GM18909 (cell line): ENCODE data around the gene HNRNPU.

Experiments
- ATAC-seq: cut with Tn5 transposase; IDR thresholded peaks from one replicate; pipeline ENCODE4 v1.9.1; 2021; ENCODE audit warnings: mild to moderate bottlenecking; ENCODE audit not compliant: unreplicated experiment, poor library complexity

HNRNPU gene

DNA sequence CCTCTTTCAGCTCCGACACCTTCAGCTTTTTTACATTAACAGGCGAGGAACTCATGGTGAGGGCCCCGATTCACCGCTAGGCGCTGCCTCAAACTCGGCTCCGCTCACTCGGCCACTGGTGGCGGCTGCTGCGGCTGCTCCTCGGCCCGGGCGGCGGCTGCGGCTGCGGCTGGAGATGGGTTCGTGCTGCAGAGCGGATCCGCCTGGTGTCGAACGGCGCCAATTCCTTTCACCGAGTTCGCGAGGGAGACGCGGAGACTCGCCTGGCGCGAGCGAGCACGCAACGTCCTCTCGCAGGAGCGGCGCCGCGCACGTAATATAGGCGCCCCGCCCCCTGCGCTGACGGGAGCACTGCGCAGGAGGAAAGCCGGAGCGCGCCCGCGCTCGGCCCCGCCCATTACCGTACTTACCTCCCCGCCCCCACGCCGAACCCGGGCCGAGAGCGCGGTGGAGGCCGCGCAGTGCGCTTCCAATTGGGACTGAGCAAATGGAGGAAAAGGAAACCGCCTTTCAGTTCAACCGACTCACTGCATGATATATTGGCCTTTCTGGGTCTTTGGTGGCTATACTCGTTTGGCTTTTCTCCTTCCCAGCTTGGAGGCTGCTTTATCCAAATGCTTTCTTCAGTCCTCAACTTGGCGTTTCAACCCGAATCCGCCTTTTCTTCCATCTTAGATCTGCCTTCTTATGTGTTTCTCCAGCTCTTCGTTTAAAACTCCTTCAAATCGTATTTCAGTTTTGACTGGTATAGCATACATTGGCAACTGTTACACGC lies at the start of gene HNRNPU:
HNRNPU (minus strand) TSS at position 291 of the 775 bp plus-strand sequence; CDS start at position 55, 236 bp downstream.
- peak; percentile 69 for ATAC-seq

GRCh38 chr1:244913806-244914205 lies 49.5 kb upstream of the HNRNPU start:
- no peak for ATAC-seq

GRCh38 chr1:244904119-244904518 lies 39.8 kb upstream of the HNRNPU start:
- no peak for ATAC-seq

DNA sequence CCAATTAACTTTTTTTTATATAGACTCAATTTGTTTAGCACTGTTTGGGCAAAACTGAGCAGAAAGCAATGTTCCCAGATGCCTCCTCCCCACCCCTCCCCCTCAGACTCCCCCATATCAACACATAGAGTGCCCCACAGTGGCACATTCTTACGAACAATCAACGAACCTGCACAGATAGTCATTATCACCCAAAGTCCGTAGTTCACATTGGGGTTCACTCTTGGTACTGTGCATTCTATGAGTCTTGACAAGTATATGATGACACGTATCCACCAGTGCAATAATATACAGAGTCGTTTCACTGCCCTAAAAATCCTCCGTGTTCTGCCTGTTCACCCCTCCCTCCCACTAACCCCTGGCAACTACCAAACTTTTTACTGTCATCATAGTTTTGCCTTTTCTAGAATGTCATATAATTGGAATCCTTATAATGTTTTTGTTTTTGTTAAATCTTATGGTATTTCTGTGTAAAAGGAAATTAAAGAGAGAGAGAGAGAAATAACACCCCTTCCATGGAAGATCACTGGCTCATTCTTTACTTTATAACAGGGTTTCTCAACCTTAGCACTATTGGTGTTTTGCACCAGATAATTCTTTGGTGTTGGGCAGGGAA lies 37.2 kb upstream of the HNRNPU start:
- no peak for ATAC-seq

- no peak for ATAC-seq
These were observed 33.3 kb upstream of the HNRNPU start for GRCh38 chr1:244897476-244898254.

GRCh38 chr1:244896550-244896949 lies 32.2 kb upstream of the HNRNPU start:
- no peak for ATAC-seq

DNA sequence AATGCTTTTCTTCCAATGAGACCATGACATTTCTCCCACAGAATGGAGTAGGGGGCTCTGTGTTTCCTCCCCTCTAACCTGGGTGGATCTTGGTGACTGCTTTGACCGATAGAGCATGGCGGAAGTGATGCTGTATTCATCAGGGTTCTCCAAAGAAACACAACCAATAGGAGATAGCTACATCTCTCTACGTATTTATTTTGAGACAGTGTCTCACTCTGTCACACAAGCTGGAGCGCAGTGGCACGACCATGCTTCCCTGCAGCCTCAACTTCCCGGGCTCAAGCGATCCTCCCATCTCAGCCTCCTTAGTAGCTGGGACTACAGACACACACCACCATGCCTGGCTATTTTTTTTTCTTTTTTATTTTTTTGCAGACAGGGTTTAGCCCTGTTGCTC lies 29.5 kb upstream of the HNRNPU start:
- ATAC-seq = no peak

DNA sequence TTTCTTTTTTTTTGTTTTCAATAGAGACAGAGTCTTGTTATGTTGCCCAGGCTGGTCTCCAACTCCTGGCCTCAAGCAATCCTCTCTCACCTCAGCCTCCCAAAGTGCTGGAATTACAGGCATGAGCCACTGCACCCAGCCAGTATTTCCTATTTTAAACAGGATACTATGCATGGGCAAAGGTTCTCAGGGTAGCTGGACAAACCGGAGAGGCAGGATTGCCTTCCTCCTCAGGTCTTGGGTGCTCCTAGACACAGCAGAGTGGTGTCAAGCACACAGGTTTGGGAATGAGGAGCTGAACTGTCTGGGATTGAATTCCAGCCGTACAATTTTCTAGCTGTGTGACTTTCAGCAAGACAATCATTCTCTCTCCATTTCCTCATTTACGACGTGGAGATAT lies 22.9 kb upstream of the HNRNPU start:
- no peak for ATAC-seq

- ATAC-seq = no peak
These were observed 17.4 kb upstream of the HNRNPU start for GRCh38 chr1:244881552-244882280.

DNA sequence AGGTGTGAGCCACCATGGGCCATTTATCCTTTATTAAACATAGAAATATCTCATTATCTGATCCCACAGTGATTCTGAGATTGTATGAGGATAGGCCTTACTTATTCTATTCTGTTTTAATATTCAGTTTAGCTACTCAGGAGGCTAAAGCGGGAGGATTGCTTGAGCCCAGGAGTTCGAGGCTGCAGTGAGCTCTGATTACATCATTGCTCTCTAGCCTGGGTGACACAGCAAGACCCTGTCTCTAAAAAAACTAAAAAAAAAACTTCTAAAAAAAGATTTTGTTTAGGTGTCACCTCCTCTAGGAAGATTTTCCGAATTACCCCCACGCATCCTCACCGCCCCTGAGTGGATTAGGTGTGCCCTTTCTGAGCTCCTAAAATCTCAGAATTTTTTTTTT lies 14.3 kb upstream of the HNRNPU start:
- ATAC-seq = no peak

- no peak for ATAC-seq
These were observed 12.0 kb upstream of the HNRNPU start for GRCh38 chr1:244876228-244876910.

- no peak for ATAC-seq
These were observed 10.7 kb upstream of the HNRNPU start for GRCh38 chr1:244874974-244875579.

DNA sequence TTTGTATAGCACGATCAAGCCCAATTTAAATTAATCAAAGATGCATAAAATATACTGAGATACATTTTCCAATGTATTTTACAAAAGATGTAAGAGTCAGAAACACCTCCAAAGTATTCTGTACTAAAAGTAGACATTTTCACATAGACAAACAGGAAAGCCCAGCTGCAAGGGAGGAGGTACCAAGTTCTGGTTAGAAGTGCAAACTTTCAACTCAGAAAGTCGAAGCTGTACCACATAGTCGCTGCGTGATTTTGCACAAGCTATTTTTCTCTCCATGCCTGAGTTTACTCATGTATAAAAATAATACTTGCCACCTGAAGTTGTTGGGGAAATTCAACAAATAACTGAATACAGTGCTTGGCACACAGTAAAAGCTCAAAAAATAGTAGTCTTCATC lies 5.6 kb upstream of the HNRNPU start:
- ATAC-seq = no peak

GRCh38 chr1:244869364-244869827 lies 5.1 kb upstream of the HNRNPU start:
- no peak for ATAC-seq

GRCh38 chr1:244868484-244869363 lies 4.4 kb upstream of the HNRNPU start:
- no peak for ATAC-seq

DNA sequence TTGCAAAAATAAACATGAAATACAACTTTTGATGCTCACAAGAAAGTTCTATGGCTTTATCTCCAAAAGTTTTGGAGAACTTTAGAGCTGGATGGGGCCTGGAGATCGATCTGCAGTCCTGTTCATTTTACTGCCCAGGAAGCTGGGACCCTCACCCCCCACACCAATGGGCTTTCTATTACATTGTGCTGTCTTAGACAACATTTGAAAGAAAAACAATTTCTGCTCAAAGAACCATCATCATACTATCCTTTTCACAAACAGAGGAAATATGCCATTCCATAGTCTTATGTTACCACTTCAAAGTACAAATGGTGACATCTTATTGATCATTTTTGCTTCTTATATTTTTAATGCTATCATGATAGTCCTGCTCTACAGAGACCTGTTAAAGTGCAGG lies 2.0 kb upstream of the HNRNPU start:
- ATAC-seq = no peak

- no peak for ATAC-seq
These were observed 1.5 kb upstream of the HNRNPU start for GRCh38 chr1:244865820-244866219.

DNA sequence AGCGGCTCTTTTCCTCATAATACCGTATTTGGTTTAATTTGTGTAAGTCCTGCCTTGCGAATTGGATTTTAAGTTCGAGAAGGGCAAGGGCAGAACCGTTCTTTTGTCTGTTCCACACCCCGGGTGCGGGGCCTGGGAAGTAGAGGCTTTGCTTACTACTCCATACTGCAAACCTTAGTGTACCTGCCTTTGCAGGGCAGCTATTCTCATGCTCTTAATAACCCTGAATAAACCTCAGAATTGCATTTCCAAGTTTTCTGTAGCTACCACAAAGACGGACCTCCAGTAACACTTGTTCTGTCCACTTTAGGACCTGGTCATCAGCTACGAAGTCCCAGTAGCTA lies 657 bp upstream of the HNRNPU start:
- ATAC-seq = no peak
